ENCODE results near the gene MAPKAPK2.
A peak's percentile ranks its signal among the peaks of the same experiment; 100 is the strongest.

The MAPKAPK2 gene

GRCh38 chr1:206668351-206668750, 16.4 kb upstream of the MAPKAPK2 start:
- no peak overlapping the region for H2BK5ac ChIP-seq (ENCODE audit: low read length)
- no peak overlapping the region for H2BK120ac ChIP-seq (ENCODE audit: low read depth, low read length)
- H3K4me2 ChIP-seq (ENCODE audit: insufficient read depth, low read length, poor library complexity, severe bottlenecking): no peak overlapping the region
- H2BK15ac ChIP-seq (ENCODE audit: low read length): no peak overlapping the region
- H3K4me3 ChIP-seq (ENCODE audit: low read length in 2 of 2): no peak overlapping the region
- H2BK12ac ChIP-seq (ENCODE audit: low read length): no peak overlapping the region
- H3K9ac ChIP-seq (ENCODE audit: low read depth, low read length, poor library complexity): no peak overlapping the region
- H2AK5ac ChIP-seq (ENCODE audit: low read depth, low read length): no peak overlapping the region
- no peak overlapping the region for H2AFZ ChIP-seq (ENCODE audit: low read length)
- H3K14ac ChIP-seq (ENCODE audit: low read length): no peak overlapping the region
- no peak overlapping the region for H4K8ac ChIP-seq (ENCODE audit: low read depth, low read length)
- no peak overlapping the region for H3K27ac ChIP-seq (replicated peaks; ENCODE audit: low read length)
- no peaks in the 10 kb centered on the region for H3K79me1 ChIP-seq (ENCODE audit: low read depth, low read length)
- no peak overlapping the region for H3K18ac ChIP-seq (ENCODE audit: low read length)
- H3K36me3 ChIP-seq (replicated peaks in 1 of 2; ENCODE audit: control insufficient read depth in 2 of 2, insufficient read depth in 2 of 2, low read length in 2 of 2): no peaks in the 10 kb centered on the region
- peaks cover 0 to 69% (median 3%) of the 10 kb centered on the region in 3 experiments for H3K27me3 ChIP-seq (ENCODE audit: control insufficient read depth in 3 of 3, insufficient read depth in 3 of 3, low read depth in 1 of 3, low read length in 3 of 3)
- H3K9me3 ChIP-seq (replicated peaks in 1 of 2; ENCODE audit: control insufficient read depth in 2 of 2, insufficient read depth in 1 of 2, low read depth in 1 of 2, low read length in 2 of 2): no peaks in the 10 kb centered on the region
- H4K91ac ChIP-seq (ENCODE audit: low read depth, low read length, poor library complexity): no peak overlapping the region
- WGBS, 2 donors (ENCODE audit: extremely low coverage in 2 of 2, insufficient read length in 2 of 2, insufficient replicate concordance in 1 of 2): no CpG with 5 or more reads among the region's 2 CpGs
- H3K23ac ChIP-seq (ENCODE audit: low read depth, low read length, poor library complexity): no peak overlapping the region
- no peak for DNase-seq (ENCODE audit: low spot score)
- no peak overlapping the region for H3K4ac ChIP-seq (ENCODE audit: low read length)
- H3K4me1 ChIP-seq (ENCODE audit: control insufficient read depth in 2 of 2, insufficient read depth in 1 of 2, low read depth in 1 of 2, low read length in 2 of 2): peaks cover 17 to 25% of the 10 kb centered on the region in 2 donors

- H2BK15ac ChIP-seq (ENCODE audit: low read length): no peak overlapping the region
- H3K14ac ChIP-seq (ENCODE audit: low read length): no peak overlapping the region
- H3K4me2 ChIP-seq (ENCODE audit: insufficient read depth, low read length, poor library complexity, severe bottlenecking): no peak overlapping the region
- H2BK12ac ChIP-seq (ENCODE audit: low read length): no peak overlapping the region
- no peak overlapping the region for H3K4ac ChIP-seq (ENCODE audit: low read length)
- DNase-seq (ENCODE audit: low spot score): no peak
- H3K36me3 ChIP-seq (replicated peaks in 1 of 2; ENCODE audit: control insufficient read depth in 2 of 2, insufficient read depth in 2 of 2, low read length in 2 of 2): no peaks in the 10 kb centered on the region
- H4K8ac ChIP-seq (ENCODE audit: low read depth, low read length): no peak overlapping the region
- no peak overlapping the region for H2BK5ac ChIP-seq (ENCODE audit: low read length)
- no peaks in the 10 kb centered on the region for H3K9me3 ChIP-seq (replicated peaks in 1 of 2; ENCODE audit: control insufficient read depth in 2 of 2, insufficient read depth in 1 of 2, low read depth in 1 of 2, low read length in 2 of 2)
- no CpG with 5 or more reads among the region's 6 CpGs for WGBS, 2 donors (ENCODE audit: extremely low coverage in 2 of 2, insufficient read length in 2 of 2, insufficient replicate concordance in 1 of 2)
- H3K27ac ChIP-seq (replicated peaks; ENCODE audit: low read length): no peak overlapping the region
- H3K9ac ChIP-seq (ENCODE audit: low read depth, low read length, poor library complexity): no peak overlapping the region
- H3K18ac ChIP-seq (ENCODE audit: low read length): no peak overlapping the region
- no peak overlapping the region for H3K23ac ChIP-seq (ENCODE audit: low read depth, low read length, poor library complexity)
- H2AK5ac ChIP-seq (ENCODE audit: low read depth, low read length): no peak overlapping the region
- no peak overlapping the region for H4K91ac ChIP-seq (ENCODE audit: low read depth, low read length, poor library complexity)
- no peak overlapping the region for H3K4me3 ChIP-seq (ENCODE audit: low read length in 2 of 2)
- H2AFZ ChIP-seq (ENCODE audit: low read length): no peak overlapping the region
- H3K27me3 ChIP-seq (ENCODE audit: control insufficient read depth in 3 of 3, insufficient read depth in 3 of 3, low read depth in 1 of 3, low read length in 3 of 3): peaks cover 0 to 63% (median 0%) of the 10 kb centered on the region in 3 experiments
- H2BK120ac ChIP-seq (ENCODE audit: low read depth, low read length): no peak overlapping the region
- H3K79me1 ChIP-seq (ENCODE audit: low read depth, low read length): no peaks in the 10 kb centered on the region
- peaks cover 16 to 26% of the 10 kb centered on the region in 2 donors for H3K4me1 ChIP-seq (ENCODE audit: control insufficient read depth in 2 of 2, insufficient read depth in 1 of 2, low read depth in 1 of 2, low read length in 2 of 2)
These were observed 15.8 kb upstream of the MAPKAPK2 start for GRCh38 chr1:206668874-206669410.

- Histone ChIP-seq H3K79me1 (ENCODE audit: low read depth, low read length) (no peaks in the 10 kb centered on the region), H2AFZ (ENCODE audit: low read length) (no peak overlapping the region), H3K4me2 (ENCODE audit: insufficient read depth, low read length, poor library complexity, severe bottlenecking) (peak overlapping the region; percentile 13), H3K18ac (ENCODE audit: low read length) (no peak overlapping the region), H4K91ac (ENCODE audit: low read depth, low read length, poor library complexity) (no peak overlapping the region), H3K4me1 (ENCODE audit: control insufficient read depth in 2 of 2, insufficient read depth in 1 of 2, low read depth in 1 of 2, low read length in 2 of 2) (peaks cover 16 to 27% of the 10 kb centered on the region in 2 donors), H3K9ac (ENCODE audit: low read depth, low read length, poor library complexity) (no peak overlapping the region), H3K23ac (ENCODE audit: low read depth, low read length, poor library complexity) (no peak overlapping the region), H2BK15ac (ENCODE audit: low read length) (no peak overlapping the region), H3K27ac (replicated peaks; ENCODE audit: low read length) (peak overlapping the region; percentile 44), H4K8ac (ENCODE audit: low read depth, low read length) (no peak overlapping the region), H3K9me3 (replicated peaks in 1 of 2; ENCODE audit: control insufficient read depth in 2 of 2, insufficient read depth in 1 of 2, low read depth in 1 of 2, low read length in 2 of 2) (no peaks in the 10 kb centered on the region), H3K14ac (ENCODE audit: low read length) (no peak overlapping the region), H3K4ac (ENCODE audit: low read length) (no peak overlapping the region), H2AK5ac (ENCODE audit: low read depth, low read length) (no peak overlapping the region), H3K27me3 (ENCODE audit: control insufficient read depth in 3 of 3, insufficient read depth in 3 of 3, low read depth in 1 of 3, low read length in 3 of 3) (peaks cover 0 to 61% (median 0%) of the 10 kb centered on the region in 3 experiments), H3K4me3 (ENCODE audit: low read length in 2 of 2) (no peak overlapping the region), H2BK120ac (ENCODE audit: low read depth, low read length) (no peak overlapping the region), H2BK12ac (ENCODE audit: low read length) (no peak overlapping the region), H3K36me3 (replicated peaks in 1 of 2; ENCODE audit: control insufficient read depth in 2 of 2, insufficient read depth in 2 of 2, low read length in 2 of 2) (no peaks in the 10 kb centered on the region), H2BK5ac (ENCODE audit: low read length) (no peak overlapping the region)
- no peak for DNase-seq (ENCODE audit: low spot score)
- no CpG with 5 or more reads among the region's 8 CpGs for WGBS, 2 donors (ENCODE audit: extremely low coverage in 2 of 2, insufficient read length in 2 of 2, insufficient replicate concordance in 1 of 2)
These were observed 12.6 kb upstream of the MAPKAPK2 start for GRCh38 chr1:206672011-206672688.

GRCh38 chr1:206672844-206673758, 11.6 kb upstream of the MAPKAPK2 start:
- peaks cover 16 to 27% of the 10 kb centered on the region in 2 donors for H3K4me1 ChIP-seq (ENCODE audit: control insufficient read depth in 2 of 2, insufficient read depth in 1 of 2, low read depth in 1 of 2, low read length in 2 of 2)
- H3K4me2 ChIP-seq (ENCODE audit: insufficient read depth, low read length, poor library complexity, severe bottlenecking): no peak overlapping the region
- peak overlapping the region; percentile 1 for H2AFZ ChIP-seq (ENCODE audit: low read length)
- H2BK120ac ChIP-seq (ENCODE audit: low read depth, low read length): no peak overlapping the region
- no peak overlapping the region for H3K9ac ChIP-seq (ENCODE audit: low read depth, low read length, poor library complexity)
- H3K23ac ChIP-seq (ENCODE audit: low read depth, low read length, poor library complexity): no peak overlapping the region
- no peak overlapping the region for H3K4ac ChIP-seq (ENCODE audit: low read length)
- no peak overlapping the region for H2AK5ac ChIP-seq (ENCODE audit: low read depth, low read length)
- H3K36me3 ChIP-seq (replicated peaks in 1 of 2; ENCODE audit: control insufficient read depth in 2 of 2, insufficient read depth in 2 of 2, low read length in 2 of 2): no peaks in the 10 kb centered on the region
- H4K8ac ChIP-seq (ENCODE audit: low read depth, low read length): no peak overlapping the region
- H3K79me1 ChIP-seq (ENCODE audit: low read depth, low read length): no peaks in the 10 kb centered on the region
- H3K4me3 ChIP-seq (ENCODE audit: low read length in 2 of 2): no peak overlapping the region
- H4K91ac ChIP-seq (ENCODE audit: low read depth, low read length, poor library complexity): no peak overlapping the region
- no peak overlapping the region for H3K18ac ChIP-seq (ENCODE audit: low read length)
- no peak overlapping the region for H2BK15ac ChIP-seq (ENCODE audit: low read length)
- no peak for DNase-seq (ENCODE audit: low spot score)
- no peak overlapping the region for H3K14ac ChIP-seq (ENCODE audit: low read length)
- H3K27me3 ChIP-seq (ENCODE audit: control insufficient read depth in 3 of 3, insufficient read depth in 3 of 3, low read depth in 1 of 3, low read length in 3 of 3): peaks cover 0 to 60% (median 0%) of the 10 kb centered on the region in 3 experiments
- no peak overlapping the region for H3K27ac ChIP-seq (replicated peaks; ENCODE audit: low read length)
- H3K9me3 ChIP-seq (replicated peaks in 1 of 2; ENCODE audit: control insufficient read depth in 2 of 2, insufficient read depth in 1 of 2, low read depth in 1 of 2, low read length in 2 of 2): no peaks in the 10 kb centered on the region
- no peak overlapping the region for H2BK5ac ChIP-seq (ENCODE audit: low read length)
- H2BK12ac ChIP-seq (ENCODE audit: low read length): no peak overlapping the region
- WGBS, 2 donors (ENCODE audit: extremely low coverage in 2 of 2, insufficient read length in 2 of 2, insufficient replicate concordance in 1 of 2): no CpG with 5 or more reads among the region's 6 CpGs

Data from neuronal stem cell (in vitro differentiated cells).